SIG-M5 (cell line): ENCODE data around the gene RHBDL1.
"Not testable (repeated sequence)": the region's sequence is repeated elsewhere in the genome, so short reads cannot be mapped to it uniquely, and the experiment has no call there.

Experiments used
- DNase-seq: peaks from one replicate; lab custom pipeline; 2025; lab: John Stamatoyannopoulos, UW

Gene RHBDL1

GRCh38 chr16:706189-707061 lies 31.0 kb downstream of the RHBDL1 start:
- no peak for DNase-seq

- DNase-seq: no peak
Observed at GRCh38 chr16:707062-707538, 31.6 kb downstream of the RHBDL1 start.

GRCh38 chr16:708019-708418 lies 32.5 kb downstream of the RHBDL1 start:
- DNase-seq: no peak

- DNase-seq: no peak
Observed at GRCh38 chr16:708959-709358, 33.5 kb downstream of the RHBDL1 start.

GRCh38 chr16:709566-710499 lies 34.4 kb downstream of the RHBDL1 start:
- DNase-seq: no peak

GRCh38 chr16:710500-711075 lies 35.1 kb downstream of the RHBDL1 start:
- DNase-seq: no peak

- no peak for DNase-seq
Observed at GRCh38 chr16:711084-711483, 35.6 kb downstream of the RHBDL1 start.

- DNase-seq: no peak
Observed at GRCh38 chr16:711548-712320, 36.3 kb downstream of the RHBDL1 start.

GRCh38 chr16:712740-713250 lies 37.3 kb downstream of the RHBDL1 start:
- not testable (repeated sequence) for DNase-seq

- DNase-seq: no peak
Observed at GRCh38 chr16:714079-714478, 38.6 kb downstream of the RHBDL1 start.

GRCh38 chr16:714558-715476 lies 39.3 kb downstream of the RHBDL1 start, which contains the start of gene METRN:
TSS of gene METRN (plus strand) at chr16:715118. CDS start at chr16:715290, 172 bp downstream.
- no peak for DNase-seq

- DNase-seq: no peak
Observed at GRCh38 chr16:715477-716199, 40.2 kb downstream of the RHBDL1 start.

- no peak for DNase-seq
Observed at GRCh38 chr16:716200-716568, 40.7 kb downstream of the RHBDL1 start.

- DNase-seq: no peak
Observed at GRCh38 chr16:716768-717325, 41.4 kb downstream of the RHBDL1 start.

- no peak for DNase-seq
Observed at GRCh38 chr16:717450-718245, 42.2 kb downstream of the RHBDL1 start.

GRCh38 chr16:718389-718788 lies 42.9 kb downstream of the RHBDL1 start:
- no peak for DNase-seq

- DNase-seq: no peak
Observed at GRCh38 chr16:718922-719321, 43.5 kb downstream of the RHBDL1 start.

GRCh38 chr16:719815-720446 lies 44.5 kb downstream of the RHBDL1 start:
- DNase-seq: no peak
